GM20431 (cell line): ENCODE results near the gene RERGL.
"Not testable (repeated sequence)": the region's sequence is repeated elsewhere in the genome, so short reads cannot be mapped to it uniquely, and the experiment has no call there.

Source experiments
- in situ Hi-C: fragments of 300-500 bp; cut with MseI, MboI; formaldehyde crosslinking; loops from one replicate; pipeline ENCODE4 v1.15.0; 2020; ENCODE audit warnings: low sequenced_read_pairs; ENCODE audit not compliant: unreplicated experiment

Gene RERGL

DNA sequence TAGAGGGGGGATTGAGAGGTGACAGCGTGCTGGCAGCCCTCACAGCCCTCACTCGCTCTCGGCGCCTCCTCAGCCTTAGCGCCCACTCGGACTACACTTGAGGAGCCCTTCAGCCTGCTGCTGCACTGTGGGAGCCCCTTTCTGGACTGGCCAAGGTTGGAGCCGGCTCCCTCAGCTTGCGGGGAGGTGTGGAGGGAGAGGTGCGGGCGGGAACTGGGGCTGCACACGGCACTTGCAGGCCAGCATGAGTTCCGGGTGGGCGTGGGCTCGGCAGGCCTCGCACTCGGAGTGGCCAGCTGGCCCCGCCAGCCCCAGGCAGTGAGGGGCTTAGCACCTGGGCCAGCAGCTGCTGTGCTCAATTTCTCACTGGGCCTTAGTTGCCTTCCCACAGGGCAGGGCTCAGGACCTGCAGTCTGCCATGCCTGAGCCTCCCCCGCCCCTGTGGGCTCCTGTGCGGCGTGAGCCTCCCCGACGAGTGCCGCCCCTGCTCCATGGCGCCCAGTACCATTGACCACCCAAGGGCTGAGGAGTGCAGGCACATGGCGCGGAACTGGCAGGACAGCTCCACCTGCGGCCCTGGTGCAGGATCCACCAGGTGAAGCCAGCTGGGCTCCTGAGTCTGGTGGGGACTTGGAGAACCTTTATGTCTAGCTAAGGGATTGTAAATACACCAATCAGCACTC, 49.8 kb downstream of the RERGL start:
- in situ Hi-C loops = not testable (repeated sequence)
